ENCODE measurements around the gene SOX6.

The SOX6 gene

DNA sequence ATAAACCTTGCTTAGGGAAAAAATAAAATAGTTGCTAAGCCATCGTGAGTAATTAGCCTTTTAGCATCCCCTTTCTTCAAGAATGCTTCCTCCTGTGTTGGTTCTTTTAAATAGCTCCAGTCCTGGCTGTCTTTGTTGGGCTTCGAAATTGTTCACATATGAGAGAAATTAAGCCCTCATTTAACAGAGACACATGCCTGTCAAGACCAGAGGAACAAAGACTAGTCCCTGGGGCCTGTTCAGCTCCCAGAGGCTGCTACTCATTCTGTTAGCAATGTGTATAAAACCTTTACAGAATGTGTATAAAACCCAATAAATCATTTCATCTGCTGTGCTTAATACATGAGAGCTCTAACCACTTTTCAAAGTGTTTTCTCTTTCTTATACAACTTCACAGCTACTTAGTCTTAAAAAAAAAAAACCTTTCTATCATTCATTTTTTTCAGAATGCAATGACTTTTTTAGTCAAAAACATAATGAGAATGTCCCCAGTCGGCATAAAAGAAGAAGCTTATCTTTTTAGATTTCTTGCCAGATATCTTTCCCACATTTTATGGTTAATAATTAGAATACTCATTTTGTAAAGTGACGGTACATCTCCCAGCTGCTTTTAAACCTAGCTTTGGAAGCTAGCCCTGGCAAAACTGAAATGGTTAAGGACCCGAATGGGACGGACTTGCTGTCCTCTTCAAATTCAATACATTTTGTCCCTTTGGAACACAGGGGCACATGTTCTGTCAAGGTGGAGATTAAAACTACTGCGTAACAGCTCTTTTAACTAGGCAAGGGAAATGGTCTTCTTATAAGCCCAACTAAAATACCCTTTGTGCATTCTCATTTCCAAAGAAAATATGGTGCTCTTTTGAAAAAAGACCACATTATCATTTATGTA, 186.1 kb downstream of the SOX6 start:
- H3K9me3 ChIP-seq (ENCODE audit: insufficient read depth, low read depth, low read length): no peaks in the 10 kb centered on the region
- WGBS: 89% methylated on average over 7 of the region's 7 CpGs
- no peaks in the 10 kb centered on the region for H3K36me3 ChIP-seq (ENCODE audit: insufficient read depth, low read length)
- no peak overlapping the region for H3K9ac ChIP-seq (ENCODE audit: low read depth, low read length)
- H3K4me3 ChIP-seq (ENCODE audit: low read length): no peak overlapping the region
- H3K27me3 ChIP-seq (ENCODE audit: insufficient read depth, low read length): no peaks in the 10 kb centered on the region
- H3K27ac ChIP-seq (ENCODE audit: low read depth, low read length): peak overlapping the region; percentile 38; the same call in 1 of the 2 replicates
- peaks cover 36% of the 10 kb centered on the region for H3K4me1 ChIP-seq (ENCODE audit: insufficient read depth, low read length)

DNA sequence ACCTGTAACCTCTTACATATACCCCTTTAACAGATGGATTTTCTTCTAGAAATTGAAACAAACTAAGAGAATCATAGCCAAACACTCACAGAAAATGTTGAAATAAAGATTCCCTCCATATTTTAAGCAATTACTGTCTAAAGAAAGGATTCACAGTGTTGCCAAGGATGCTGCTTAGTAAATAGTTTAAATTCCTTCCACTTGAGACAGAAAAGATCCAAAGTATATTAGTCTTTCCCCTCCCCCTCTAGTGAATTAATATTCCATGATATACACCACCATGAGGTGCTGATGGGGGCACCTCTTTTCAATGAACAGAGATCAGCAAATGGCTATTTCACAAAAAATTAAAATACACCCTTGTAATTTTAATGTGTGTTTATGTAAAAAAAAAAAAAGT, 186.8 kb downstream of the SOX6 start:
- no peaks in the 10 kb centered on the region for H3K27me3 ChIP-seq (ENCODE audit: insufficient read depth, low read length)
- H3K4me1 ChIP-seq (ENCODE audit: insufficient read depth, low read length): peaks cover 36% of the 10 kb centered on the region
- no peak overlapping the region; the same call in 1 of the 2 replicates for H3K27ac ChIP-seq (ENCODE audit: low read depth, low read length)
- H3K36me3 ChIP-seq (ENCODE audit: insufficient read depth, low read length): no peaks in the 10 kb centered on the region
- no peak overlapping the region for H3K9ac ChIP-seq (ENCODE audit: low read depth, low read length)
- no peaks in the 10 kb centered on the region for H3K9me3 ChIP-seq (ENCODE audit: insufficient read depth, low read depth, low read length)
- no peak overlapping the region for H3K4me3 ChIP-seq (ENCODE audit: low read length)

DNA sequence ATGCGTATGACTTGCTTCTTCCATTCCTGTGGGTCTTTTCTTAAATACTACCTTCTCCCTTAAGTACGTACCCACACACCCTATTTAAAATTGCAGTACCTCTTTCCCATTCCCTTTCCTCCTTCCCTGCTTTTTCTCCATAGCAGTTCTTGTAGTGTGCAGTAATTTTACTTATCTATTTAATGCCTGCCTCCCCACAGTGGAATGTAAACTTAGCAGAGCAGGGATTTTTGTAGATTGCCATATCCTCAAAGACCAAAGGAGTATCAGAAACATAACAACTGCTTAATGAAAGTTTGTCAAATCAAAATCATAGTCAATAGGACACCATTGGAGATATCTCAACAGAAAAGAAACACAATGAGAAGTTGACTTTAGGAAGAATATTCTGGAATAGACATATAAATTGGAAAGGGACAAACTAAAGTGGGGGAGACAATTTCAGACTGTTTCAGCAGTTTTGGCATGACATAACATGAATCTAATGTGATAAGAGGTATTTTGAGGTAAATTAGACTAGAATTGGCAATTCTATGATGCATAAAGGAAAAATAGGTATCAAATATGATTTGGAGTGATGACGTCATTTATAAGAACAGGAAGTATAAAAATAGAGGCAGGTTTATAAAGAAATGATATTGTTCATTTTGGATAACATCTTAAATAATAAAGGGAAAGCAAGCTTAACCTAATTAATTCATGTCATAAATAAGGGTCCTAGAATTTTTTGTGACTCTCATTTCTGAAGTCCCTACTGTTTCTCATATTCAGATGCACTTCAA, 188.4 kb downstream of the SOX6 start:
- Histone ChIP-seq H3K36me3 (ENCODE audit: insufficient read depth, low read length) (no peaks in the 10 kb centered on the region), H3K4me1 (ENCODE audit: insufficient read depth, low read length) (peaks cover 36% of the 10 kb centered on the region), H3K9me3 (ENCODE audit: insufficient read depth, low read depth, low read length) (no peaks in the 10 kb centered on the region), H3K4me3 (ENCODE audit: low read length) (no peak overlapping the region), H3K27ac (ENCODE audit: low read depth, low read length) (no peak overlapping the region), H3K27me3 (ENCODE audit: insufficient read depth, low read length) (no peaks in the 10 kb centered on the region), H3K9ac (ENCODE audit: low read depth, low read length) (no peak overlapping the region)
- 96% methylated on average over 3 of the region's 3 CpGs for WGBS

GRCh38 chr11:16166571-16166970, 189.8 kb downstream of the SOX6 start:
- Histone ChIP-seq H3K9ac (ENCODE audit: low read depth, low read length) (no peak overlapping the region), H3K27me3 (ENCODE audit: insufficient read depth, low read length) (no peaks in the 10 kb centered on the region), H3K4me3 (ENCODE audit: low read length) (no peak overlapping the region), H3K36me3 (ENCODE audit: insufficient read depth, low read length) (no peaks in the 10 kb centered on the region), H3K4me1 (ENCODE audit: insufficient read depth, low read length) (peaks cover 26% of the 10 kb centered on the region), H3K27ac (ENCODE audit: low read depth, low read length) (no peak overlapping the region), H3K9me3 (ENCODE audit: insufficient read depth, low read depth, low read length) (no peaks in the 10 kb centered on the region)
- WGBS: no CpG with 5 or more reads among the region's 1 CpG

- H3K36me3 ChIP-seq (ENCODE audit: insufficient read depth, low read length): no peaks in the 10 kb centered on the region
- whole genome bisulfite sequencing: 100% methylated on average over 1 of the region's 1 CpG
- no peaks in the 10 kb centered on the region for H3K27me3 ChIP-seq (ENCODE audit: insufficient read depth, low read length)
- no peaks in the 10 kb centered on the region for H3K9me3 ChIP-seq (ENCODE audit: insufficient read depth, low read depth, low read length)
- H3K4me3 ChIP-seq (ENCODE audit: low read length): no peak overlapping the region
- H3K9ac ChIP-seq (ENCODE audit: low read depth, low read length): no peak overlapping the region
- H3K27ac ChIP-seq (ENCODE audit: low read depth, low read length): no peak overlapping the region
- H3K4me1 ChIP-seq (ENCODE audit: insufficient read depth, low read length): no peaks in the 10 kb centered on the region
Observed at GRCh38 chr11:16160146-16160545, 196.2 kb downstream of the SOX6 start.

DNA sequence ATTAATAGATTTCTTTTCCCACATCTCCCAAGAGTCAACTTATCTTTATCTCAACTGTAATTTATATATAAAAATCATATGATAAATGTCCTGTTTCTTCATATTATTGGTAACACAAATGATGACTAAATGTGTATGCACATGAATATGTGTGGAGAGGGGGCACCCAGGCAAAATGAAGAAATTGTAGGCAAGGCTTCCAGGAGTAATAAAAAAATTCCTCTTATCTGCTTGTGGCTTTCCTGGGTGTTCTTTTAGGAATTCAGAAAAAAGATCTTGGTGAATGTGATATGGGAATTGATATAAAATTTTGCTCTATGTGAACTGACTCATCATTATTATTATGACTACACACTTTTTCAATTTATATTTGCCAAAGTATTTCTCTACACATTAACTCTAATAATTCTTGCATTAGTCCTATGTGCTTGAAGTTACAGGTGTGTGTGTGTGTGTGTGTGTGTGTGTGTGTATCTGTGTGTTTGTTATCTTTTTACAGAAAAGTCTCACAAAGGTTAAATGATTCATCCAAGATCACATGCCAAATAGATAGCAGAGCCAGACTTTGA, 197.8 kb downstream of the SOX6 start:
- H3K9me3 ChIP-seq (ENCODE audit: insufficient read depth, low read depth, low read length): no peaks in the 10 kb centered on the region
- H3K4me3 ChIP-seq (ENCODE audit: low read length): no peak overlapping the region
- H3K4me1 ChIP-seq (ENCODE audit: insufficient read depth, low read length): no peaks in the 10 kb centered on the region
- H3K27ac ChIP-seq (ENCODE audit: low read depth, low read length): no peak overlapping the region
- H3K36me3 ChIP-seq (ENCODE audit: insufficient read depth, low read length): no peaks in the 10 kb centered on the region
- no peak overlapping the region for H3K9ac ChIP-seq (ENCODE audit: low read depth, low read length)
- no peaks in the 10 kb centered on the region for H3K27me3 ChIP-seq (ENCODE audit: insufficient read depth, low read length)

GRCh38 chr11:16157327-16157726, 199.0 kb downstream of the SOX6 start:
- no peaks in the 10 kb centered on the region for H3K27me3 ChIP-seq (ENCODE audit: insufficient read depth, low read length)
- H3K9me3 ChIP-seq (ENCODE audit: insufficient read depth, low read depth, low read length): no peaks in the 10 kb centered on the region
- H3K9ac ChIP-seq (ENCODE audit: low read depth, low read length): no peak overlapping the region
- no peaks in the 10 kb centered on the region for H3K4me1 ChIP-seq (ENCODE audit: insufficient read depth, low read length)
- H3K27ac ChIP-seq (ENCODE audit: low read depth, low read length): no peak overlapping the region
- no peak overlapping the region for H3K4me3 ChIP-seq (ENCODE audit: low read length)
- no peaks in the 10 kb centered on the region for H3K36me3 ChIP-seq (ENCODE audit: insufficient read depth, low read length)

DNA sequence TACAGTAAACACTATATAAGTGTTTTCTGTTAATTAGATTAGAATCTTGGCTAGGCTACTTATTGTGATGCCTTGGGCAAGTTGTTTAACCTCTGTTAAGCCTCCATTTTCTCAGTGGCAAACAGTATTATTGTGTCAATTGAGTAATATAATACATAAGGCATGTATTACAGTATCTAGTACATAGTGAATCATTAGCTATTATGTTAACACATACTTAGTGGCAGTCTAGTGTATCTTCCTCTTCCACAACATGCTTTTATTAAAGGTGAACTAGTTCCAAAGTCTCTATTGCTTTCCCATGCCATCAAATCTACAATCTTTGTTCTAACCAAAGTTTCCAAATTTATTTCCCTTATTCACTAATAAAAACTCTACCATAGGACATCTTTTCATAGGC, 200.9 kb downstream of the SOX6 start:
- H3K27ac ChIP-seq (ENCODE audit: low read depth, low read length): no peak overlapping the region

DNA sequence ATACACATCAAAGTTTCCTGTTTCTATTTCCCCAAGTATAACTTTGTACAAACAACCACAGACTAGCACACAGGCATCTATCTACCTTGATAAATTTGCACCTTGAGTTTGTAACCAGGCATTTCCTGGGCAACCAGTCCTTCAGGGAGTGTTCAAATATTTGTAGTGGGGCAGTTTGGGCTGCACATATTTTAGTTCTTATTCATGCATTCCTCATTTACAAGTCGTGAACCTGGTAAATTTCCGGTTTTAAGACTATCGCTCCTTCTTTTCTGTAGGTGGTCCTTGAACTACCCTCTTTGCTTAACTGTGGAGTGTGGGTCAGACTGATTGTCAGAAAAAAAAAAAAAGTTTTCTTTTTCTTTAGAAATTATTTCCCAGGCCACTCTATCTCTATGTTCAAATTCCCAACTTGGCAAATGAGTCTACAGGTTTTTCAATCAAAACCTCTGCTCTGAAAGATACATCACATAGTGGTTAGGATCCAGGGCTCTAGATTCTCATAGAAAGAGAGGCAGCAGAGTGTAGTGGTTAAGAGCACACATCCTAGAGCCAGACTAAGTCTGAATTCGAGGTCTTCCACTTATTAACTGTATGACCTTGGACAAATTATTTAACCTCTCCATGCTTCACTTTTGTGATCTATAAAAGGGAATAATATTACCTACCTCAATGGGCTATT, 201.5 kb downstream of the SOX6 start:
- Histone ChIP-seq H3K4me1 (ENCODE audit: insufficient read depth, low read length) (no peaks in the 10 kb centered on the region), H3K27ac (ENCODE audit: low read depth, low read length) (no peak overlapping the region), H3K27me3 (ENCODE audit: insufficient read depth, low read length) (no peaks in the 10 kb centered on the region), H3K9me3 (ENCODE audit: insufficient read depth, low read depth, low read length) (no peaks in the 10 kb centered on the region), H3K36me3 (ENCODE audit: insufficient read depth, low read length) (no peaks in the 10 kb centered on the region), H3K4me3 (ENCODE audit: low read length) (no peak overlapping the region), H3K9ac (ENCODE audit: low read depth, low read length) (no peak overlapping the region)
- whole genome bisulfite sequencing: 82% methylated on average over 3 of the region's 4 CpGs

More for the DNA sequence above, 200.9 kb downstream of the SOX6 start:
- Histone ChIP-seq H3K9ac (ENCODE audit: low read depth, low read length) (no peak overlapping the region), H3K4me3 (ENCODE audit: low read length) (no peak overlapping the region), H3K36me3 (ENCODE audit: insufficient read depth, low read length) (no peaks in the 10 kb centered on the region), H3K27me3 (ENCODE audit: insufficient read depth, low read length) (no peaks in the 10 kb centered on the region), H3K9me3 (ENCODE audit: insufficient read depth, low read depth, low read length) (no peaks in the 10 kb centered on the region), H3K4me1 (ENCODE audit: insufficient read depth, low read length) (no peaks in the 10 kb centered on the region)

DNA sequence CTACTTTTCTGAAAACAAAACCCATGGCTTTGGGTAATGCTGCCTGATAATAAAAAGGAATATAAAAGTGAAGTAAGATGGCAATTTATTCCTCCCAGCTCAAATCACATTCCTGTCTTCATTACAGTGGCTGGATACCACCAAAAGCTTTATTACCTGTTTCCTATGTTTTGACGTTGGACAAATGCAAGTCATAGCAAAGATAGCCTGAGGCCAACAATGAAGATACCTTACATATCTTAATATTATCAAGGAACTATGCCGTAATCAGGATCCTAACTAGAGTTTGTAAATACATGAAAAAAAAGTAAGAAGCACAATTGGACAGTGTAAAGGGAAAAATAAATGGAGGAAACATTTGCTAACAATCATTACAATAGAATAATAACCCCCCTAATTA, 202.4 kb downstream of the SOX6 start:
- 97% methylated on average over 1 of the region's 2 CpGs for WGBS
- Histone ChIP-seq H3K27ac (ENCODE audit: low read depth, low read length) (no peak overlapping the region), H3K9me3 (ENCODE audit: insufficient read depth, low read depth, low read length) (no peaks in the 10 kb centered on the region), H3K9ac (ENCODE audit: low read depth, low read length) (no peak overlapping the region), H3K4me3 (ENCODE audit: low read length) (no peak overlapping the region), H3K27me3 (ENCODE audit: insufficient read depth, low read length) (no peaks in the 10 kb centered on the region), H3K4me1 (ENCODE audit: insufficient read depth, low read length) (no peaks in the 10 kb centered on the region), H3K36me3 (ENCODE audit: insufficient read depth, low read length) (no peaks in the 10 kb centered on the region)

DNA sequence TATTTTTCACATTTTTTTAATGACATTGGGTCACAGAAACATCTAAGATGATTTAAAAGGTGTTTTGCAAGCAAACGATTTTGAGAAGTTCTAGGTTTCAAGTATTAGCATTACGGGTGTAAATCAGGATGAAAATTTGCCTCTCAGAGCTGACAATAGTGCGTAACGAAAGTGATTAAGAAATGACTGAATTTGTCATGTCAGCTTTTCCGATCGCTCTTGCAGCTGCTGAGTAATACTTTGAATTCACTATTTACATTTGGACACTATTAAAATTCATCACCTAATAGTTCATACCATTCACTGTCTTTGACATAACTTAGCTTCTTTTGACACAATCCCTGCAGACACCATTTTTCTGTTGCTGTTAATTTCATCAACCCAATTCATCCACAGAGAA, 205.2 kb downstream of the SOX6 start:
- no peak overlapping the region for H3K9ac ChIP-seq (ENCODE audit: low read depth, low read length)
- H3K27ac ChIP-seq (ENCODE audit: low read depth, low read length): no peak overlapping the region
- no peaks in the 10 kb centered on the region for H3K36me3 ChIP-seq (ENCODE audit: insufficient read depth, low read length)
- H3K9me3 ChIP-seq (ENCODE audit: insufficient read depth, low read depth, low read length): no peaks in the 10 kb centered on the region
- no peak overlapping the region for H3K4me3 ChIP-seq (ENCODE audit: low read length)
- H3K27me3 ChIP-seq (ENCODE audit: insufficient read depth, low read length): no peaks in the 10 kb centered on the region
- H3K4me1 ChIP-seq (ENCODE audit: insufficient read depth, low read length): peaks cover 7% of the 10 kb centered on the region; the same call in 1 of the 2 replicates
- 94% methylated on average over 6 of the region's 6 CpGs for WGBS

Measured in HUES64 (cell line).